ENCODE results near the gene CIB1.
"Not testable (repeated sequence)": the region's sequence is repeated elsewhere in the genome, so short reads cannot be mapped to it uniquely, and the experiment has no call there.

Gene CIB1

GRCh38 chr15:90191344-90191687 lies 42.4 kb downstream of the CIB1 start:
- DNase-seq: no peak

- no peak for DNase-seq
Observed at GRCh38 chr15:90190606-90191343, 43.0 kb downstream of the CIB1 start.

- no peak for DNase-seq
Observed at GRCh38 chr15:90189781-90190467, 43.8 kb downstream of the CIB1 start.

- DNase-seq: no peak
Observed at GRCh38 chr15:90188914-90189748, 44.6 kb downstream of the CIB1 start.

GRCh38 chr15:90188065-90188464 lies 45.7 kb downstream of the CIB1 start:
- DNase-seq: not testable (repeated sequence)

GRCh38 chr15:90187257-90187868 lies 46.4 kb downstream of the CIB1 start:
- DNase-seq: no peak

- DNase-seq: no peak
Observed at GRCh38 chr15:90184786-90185704, 48.7 kb downstream of the CIB1 start.

GRCh38 chr15:90184119-90184785 lies 49.5 kb downstream of the CIB1 start:
- no peak for DNase-seq

GRCh38 chr15:90181776-90182175 lies 52.0 kb downstream of the CIB1 start:
- DNase-seq: no peak
